HAP-1 (cell line): ENCODE measurements around the gene RFPL3.

ENCODE experiments used
- DNase-seq, 2 experiments: peaks; one replicate each; pipeline ENCODE4 v3.0.0-alpha.2; 2016 to 2020; ENCODE audit warnings: low spot score in 2 of 2
- H3K27me3 ChIP-seq: fragments of 250-450 bp; sonication (Bioruptor Pico); 2 replicates; pipeline ENCODE4 v1.5.1; 2020; ENCODE audit warnings: low read depth, mild to moderate bottlenecking, moderate library complexity
- H3K36me3 ChIP-seq: fragments of 250-450 bp; sonication (Bioruptor Pico); replicated peaks from 2 replicates; pipeline ENCODE4 v1.5.1; 2020; ENCODE audit warnings: mild to moderate bottlenecking
- H3K4me1 ChIP-seq: fragments of 250-450 bp; sonication (Bioruptor Pico); 2 replicates; pipeline ENCODE4 v1.5.1; 2020; ENCODE audit warnings: mild to moderate bottlenecking
- H3K4me3 ChIP-seq: fragments of 250-450 bp; sonication (Bioruptor Pico); 2 replicates; pipeline ENCODE4 v1.5.1; 2020; ENCODE audit warnings: mild to moderate bottlenecking, moderate library complexity
- H3K9me3 ChIP-seq: fragments of 250-450 bp; sonication (Bioruptor Pico); 2 replicates; pipeline ENCODE4 v1.5.1; 2020; ENCODE audit warnings: mild to moderate bottlenecking, moderate library complexity
- in situ Hi-C: fragments of 300-500 bp; cut with MboI; formaldehyde crosslinking; loops from 3 replicates; pipeline ENCODE4 v1.14.3; 2020; ENCODE audit warnings: low sequenced_read_pairs, inconsistent platforms, mixed read lengths

The RFPL3 gene

GRCh38 chr22:32324505-32325415 is 32.9 kb upstream of the RFPL3 start:
- Histone ChIP-seq H3K27me3 (peaks cover 3% of the 10 kb centered on the region; the same call in 1 of the 2 replicates), H3K4me1 (no peaks in the 10 kb centered on the region), H3K4me3 (no peak overlapping the region), H3K36me3 (no peaks in the 10 kb centered on the region), H3K9me3 (no peaks in the 10 kb centered on the region)
- DNase-seq: no peak
- in situ Hi-C loops: no loop called here

GRCh38 chr22:32325416-32325801 is 32.3 kb upstream of the RFPL3 start:
- Histone ChIP-seq H3K9me3 (no peaks in the 10 kb centered on the region), H3K36me3 (no peaks in the 10 kb centered on the region), H3K4me3 (no peak overlapping the region), H3K27me3 (peaks cover 2% of the 10 kb centered on the region; the same call in 1 of the 2 replicates), H3K4me1 (no peaks in the 10 kb centered on the region)
- in situ Hi-C loops: no loop called here
- no peak for DNase-seq

GRCh38 chr22:32325811-32326237 is 31.8 kb upstream of the RFPL3 start:
- H3K9me3 ChIP-seq: no peaks in the 10 kb centered on the region
- H3K27me3 ChIP-seq: no peaks in the 10 kb centered on the region
- in situ Hi-C loops: no loop called here
- DNase-seq: no peak
- no peaks in the 10 kb centered on the region for H3K36me3 ChIP-seq
- no peak overlapping the region for H3K4me3 ChIP-seq
- H3K4me1 ChIP-seq: no peaks in the 10 kb centered on the region

GRCh38 chr22:32326647-32327046 is 31.0 kb upstream of the RFPL3 start:
- H3K9me3 ChIP-seq: no peaks in the 10 kb centered on the region
- H3K4me1 ChIP-seq: no peaks in the 10 kb centered on the region
- no peaks in the 10 kb centered on the region for H3K36me3 ChIP-seq
- in situ Hi-C loops: no loop called here
- H3K27me3 ChIP-seq: no peaks in the 10 kb centered on the region
- no peak overlapping the region for H3K4me3 ChIP-seq
- no peak for DNase-seq

GRCh38 chr22:32327066-32327465 is 30.6 kb upstream of the RFPL3 start:
- in situ Hi-C loops: no loop called here
- DNase-seq: no peak

GRCh38 chr22:32327596-32328171 is 30.0 kb upstream of the RFPL3 start:
- Histone ChIP-seq H3K36me3 (no peaks in the 10 kb centered on the region), H3K4me1 (no peaks in the 10 kb centered on the region), H3K9me3 (no peaks in the 10 kb centered on the region), H3K27me3 (no peaks in the 10 kb centered on the region), H3K4me3 (no peak overlapping the region)
- DNase-seq: no peak
- in situ Hi-C loops: no loop called here

More at GRCh38 chr22:32327066-32327465, 30.6 kb upstream of the RFPL3 start:
- H3K27me3 ChIP-seq: no peaks in the 10 kb centered on the region
- no peaks in the 10 kb centered on the region for H3K36me3 ChIP-seq
- H3K9me3 ChIP-seq: no peaks in the 10 kb centered on the region
- H3K4me1 ChIP-seq: no peaks in the 10 kb centered on the region
- H3K4me3 ChIP-seq: no peak overlapping the region

GRCh38 chr22:32328306-32329201 is 29.1 kb upstream of the RFPL3 start:
- DNase-seq: no peak
- Histone ChIP-seq H3K4me1 (no peaks in the 10 kb centered on the region), H3K27me3 (no peaks in the 10 kb centered on the region), H3K9me3 (no peaks in the 10 kb centered on the region), H3K4me3 (no peak overlapping the region), H3K36me3 (no peaks in the 10 kb centered on the region)
- in situ Hi-C loops: no loop called here

GRCh38 chr22:32329202-32329645 is 28.4 kb upstream of the RFPL3 start:
- no peak for DNase-seq
- no peaks in the 10 kb centered on the region for H3K4me1 ChIP-seq
- no peak overlapping the region for H3K4me3 ChIP-seq
- in situ Hi-C loops: no loop called here
- no peaks in the 10 kb centered on the region for H3K27me3 ChIP-seq
- no peaks in the 10 kb centered on the region for H3K36me3 ChIP-seq
- no peaks in the 10 kb centered on the region for H3K9me3 ChIP-seq

GRCh38 chr22:32331236-32331917 is 26.3 kb upstream of the RFPL3 start:
- H3K9me3 ChIP-seq: no peaks in the 10 kb centered on the region
- no peak overlapping the region for H3K4me3 ChIP-seq
- no peaks in the 10 kb centered on the region for H3K4me1 ChIP-seq
- no peak for DNase-seq
- H3K27me3 ChIP-seq: no peaks in the 10 kb centered on the region
- in situ Hi-C loops: no loop called here
- no peaks in the 10 kb centered on the region for H3K36me3 ChIP-seq

- Histone ChIP-seq H3K9me3 (no peaks in the 10 kb centered on the region), H3K4me1 (no peaks in the 10 kb centered on the region), H3K36me3 (no peaks in the 10 kb centered on the region), H3K27me3 (no peaks in the 10 kb centered on the region), H3K4me3 (no peak overlapping the region)
- in situ Hi-C loops: no loop called here
- peak in 1 of 2 experiments; percentile 4 for DNase-seq
These were observed 25.5 kb upstream of the RFPL3 start for GRCh38 chr22:32331918-32332725.

- in situ Hi-C loops: no loop called here
- Histone ChIP-seq H3K4me1 (no peaks in the 10 kb centered on the region), H3K9me3 (no peaks in the 10 kb centered on the region), H3K36me3 (no peaks in the 10 kb centered on the region), H3K4me3 (no peak overlapping the region), H3K27me3 (peaks cover 6% of the 10 kb centered on the region; the same call in 1 of the 2 replicates)
- DNase-seq: peak in 1 of 2 experiments; percentile 5
These were observed 24.4 kb upstream of the RFPL3 start for GRCh38 chr22:32333141-32333768.
